NCI-H146 treated with DMSO at 0.1 percent for 48 hours (cell line): ENCODE results near the gene SKP1.
"Not testable (repeated sequence)": the region's sequence is repeated elsewhere in the genome, so short reads cannot be mapped to it uniquely, and the experiment has no call there.

ENCODE experiments used
- DNase-seq: peaks from one replicate; lab custom pipeline; 2025; ENCODE audit not compliant: unreplicated experiment; lab: John Stamatoyannopoulos, UW

The SKP1 gene

GRCh38 chr5:134176511-134177368 lies at the start of gene SKP1:
TSS of gene SKP1 (minus strand) at chr5:134176950. CDS start at chr5:134174022, 2,928 bp downstream.
- peak; percentile 38 for DNase-seq

DNA sequence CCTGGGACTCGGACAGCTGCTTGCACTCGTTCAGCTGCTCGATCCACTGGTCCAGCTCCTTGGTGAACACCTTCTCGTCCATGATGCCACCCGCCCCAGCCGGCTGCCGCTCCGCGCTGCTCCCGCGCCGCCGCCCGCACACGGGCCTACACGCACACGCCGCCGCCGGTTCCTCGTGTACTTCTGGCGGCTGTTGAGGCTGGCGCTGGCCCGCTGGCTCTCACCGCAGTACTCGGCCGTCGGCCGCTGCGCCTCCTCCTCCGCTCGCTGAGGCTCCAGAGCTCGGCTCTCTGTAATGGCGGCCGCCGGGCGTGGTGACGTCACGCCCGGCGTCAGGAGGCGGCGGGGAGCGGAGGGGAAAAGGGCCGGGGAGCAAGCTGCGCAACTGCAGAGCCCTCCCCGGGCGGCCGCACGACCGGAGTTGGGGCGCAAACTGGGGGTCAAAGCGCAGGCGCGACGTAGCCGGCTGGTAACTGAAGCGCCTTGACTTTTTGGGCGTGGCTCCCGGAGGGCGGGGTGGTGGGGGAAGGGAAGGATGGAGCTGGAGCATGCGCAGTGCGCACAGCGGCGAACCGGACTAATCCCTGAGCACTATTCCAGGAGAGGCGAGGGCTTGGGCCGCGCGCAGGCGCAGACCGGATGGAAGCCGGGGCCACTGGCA lies 49.2 kb upstream of the SKP1 start, which contains the start of gene PPP2CA:
Gene PPP2CA (minus strand): TSS at position 294 of the 661 bp plus-strand sequence. CDS start 212 bp downstream, at position 82.
- peak; percentile 94 for DNase-seq

GRCh38 chr5:134224888-134225779 lies 48.4 kb upstream of the SKP1 start:
- DNase-seq, result peak; percentile 16

GRCh38 chr5:134223406-134224248 lies 46.9 kb upstream of the SKP1 start:
- DNase-seq, result no peak

- DNase-seq, result not testable (repeated sequence)
These were observed 44.9 kb upstream of the SKP1 start for GRCh38 chr5:134221690-134222089.

DNA sequence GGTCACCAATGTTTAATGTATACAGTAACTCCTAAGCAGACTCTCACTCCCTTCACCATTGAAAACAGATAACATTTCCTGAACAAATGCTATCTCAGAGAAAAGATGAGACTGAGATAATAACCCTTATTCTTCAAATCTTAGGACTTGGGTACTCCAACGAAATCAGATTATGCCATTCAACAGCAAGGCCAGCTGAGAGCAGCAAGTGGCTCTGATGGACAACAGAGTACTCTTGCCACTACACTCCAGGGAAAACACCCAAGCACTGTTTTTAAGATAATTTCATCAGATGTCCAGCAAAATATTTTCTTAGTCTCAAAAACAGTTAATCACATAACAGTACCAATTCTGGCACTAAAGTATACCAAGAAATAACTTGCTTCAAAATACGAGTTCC lies 39.0 kb upstream of the SKP1 start:
- no peak for DNase-seq

GRCh38 chr5:134211263-134212031 lies 34.7 kb upstream of the SKP1 start:
- not testable (repeated sequence) for DNase-seq

DNA sequence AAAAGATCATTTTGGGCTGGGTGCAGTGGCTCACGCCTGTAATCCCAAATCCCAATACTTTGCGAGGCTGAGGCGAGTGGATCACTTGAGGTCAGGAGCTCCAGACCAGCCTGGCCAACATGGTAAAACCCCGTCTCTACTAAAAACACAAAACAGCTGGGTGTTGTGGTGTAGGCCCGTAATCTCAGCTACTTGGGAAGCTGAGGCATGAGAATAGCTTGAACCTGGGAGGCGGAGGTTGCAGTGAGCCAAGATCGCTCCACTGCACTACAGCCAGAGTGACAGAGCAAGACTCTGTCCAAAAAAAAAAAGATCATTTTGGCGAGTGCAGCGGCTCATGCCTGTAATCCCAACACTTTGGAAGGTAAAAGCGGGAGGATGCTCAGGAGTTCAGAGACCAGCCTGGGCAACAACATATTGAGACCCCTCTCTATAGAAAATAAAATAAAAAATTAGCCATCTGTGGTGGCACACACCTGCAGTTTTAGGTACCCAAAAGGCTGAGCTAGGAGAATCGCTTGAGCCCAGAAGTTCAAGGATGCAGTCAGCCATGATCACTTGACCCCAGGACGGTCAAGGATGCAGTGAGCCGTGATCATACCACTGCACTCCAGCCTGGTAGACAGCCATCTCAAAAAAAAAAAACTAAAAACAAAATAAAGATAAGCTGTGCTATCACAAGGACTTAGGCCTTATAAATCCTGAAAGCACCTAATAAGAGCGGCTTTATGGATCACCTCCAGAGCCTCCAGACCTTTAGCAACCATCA lies 32.9 kb upstream of the SKP1 start:
- DNase-seq, result no peak

GRCh38 chr5:134207696-134208095 lies 30.9 kb upstream of the SKP1 start:
- DNase-seq, result no peak

DNA sequence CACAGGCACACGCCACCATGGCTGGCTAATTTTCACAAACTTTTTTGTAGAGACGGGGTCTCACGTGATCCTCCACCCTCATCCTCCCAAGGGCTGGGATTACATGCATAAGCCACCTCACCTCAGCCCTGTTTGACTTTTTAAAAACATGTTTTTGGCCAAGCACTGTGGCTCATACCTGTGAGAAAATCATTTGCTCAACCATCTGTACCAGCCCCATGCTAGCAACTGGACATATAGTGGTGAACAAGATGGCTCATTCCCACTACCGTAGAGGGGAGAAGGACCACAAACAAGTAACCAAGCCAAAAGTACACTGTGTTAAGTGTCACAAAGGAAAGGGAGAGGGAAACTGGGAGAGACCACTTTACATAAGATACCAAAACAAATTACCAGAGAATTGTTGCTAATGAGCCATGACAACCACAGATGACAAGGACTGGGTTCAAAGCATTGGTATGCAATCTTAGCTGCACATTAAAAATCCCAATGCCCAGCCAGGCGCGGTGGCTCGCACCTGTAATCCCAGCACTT lies 29.9 kb upstream of the SKP1 start:
- DNase-seq, result no peak

- no peak for DNase-seq
These were observed 27.8 kb upstream of the SKP1 start for GRCh38 chr5:134204575-134204974.

DNA sequence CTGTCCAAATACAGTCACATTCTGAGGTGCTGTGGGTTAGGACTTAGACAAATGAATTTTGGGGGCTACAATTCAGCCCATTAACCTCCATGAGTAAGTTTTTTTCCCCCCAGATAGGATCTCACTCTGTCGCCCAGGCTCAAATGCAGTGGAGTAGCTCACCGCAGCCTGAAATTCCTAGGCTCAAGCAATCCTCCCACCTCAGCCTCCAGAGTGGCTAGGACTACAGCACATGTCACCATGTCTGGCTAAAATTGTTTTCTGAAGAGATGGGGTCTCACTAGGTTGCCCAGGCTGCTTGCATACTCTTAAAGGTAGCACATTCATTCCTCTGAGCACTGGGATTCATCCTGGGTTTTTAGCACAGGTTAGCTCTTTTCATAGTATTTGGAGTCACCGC lies 26.9 kb upstream of the SKP1 start:
- DNase-seq, result no peak

DNA sequence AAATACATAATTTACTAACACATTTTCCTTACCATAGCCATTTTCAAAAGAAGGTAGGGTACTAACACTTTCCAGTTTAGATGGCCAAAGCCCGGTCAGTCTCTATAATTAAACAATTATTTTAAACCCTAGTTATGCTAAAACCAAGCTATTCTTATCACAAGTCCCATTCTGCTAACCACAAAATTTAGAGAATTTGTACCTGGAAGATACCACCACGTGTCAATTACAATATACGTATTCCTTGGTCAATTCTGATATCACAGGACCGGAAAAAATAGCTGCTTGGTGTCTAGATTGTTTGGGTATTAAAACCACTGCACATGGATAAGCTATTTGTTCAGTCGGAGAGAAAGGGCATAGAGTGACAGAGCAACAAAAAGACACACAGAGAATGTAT lies 18.9 kb upstream of the SKP1 start:
- no peak for DNase-seq

- DNase-seq, result no peak
These were observed 12.3 kb upstream of the SKP1 start for GRCh38 chr5:134189031-134189430.

GRCh38 chr5:134188092-134188491 lies 11.3 kb upstream of the SKP1 start:
- DNase-seq, result no peak

GRCh38 chr5:134184155-134185135 lies 7.7 kb upstream of the SKP1 start:
- peak; percentile 2 for DNase-seq

GRCh38 chr5:134183481-134183880 lies 6.7 kb upstream of the SKP1 start:
- no peak for DNase-seq

- DNase-seq, result no peak
These were observed 1.3 kb upstream of the SKP1 start for GRCh38 chr5:134178096-134178419.
